HG03025 (cell line): ENCODE data around the gene PCYT2.

Source experiments
- ATAC-seq: cut with Tn5 transposase; IDR thresholded peaks from one replicate; pipeline ENCODE4 v1.9.1; 2021; ENCODE audit warnings: mild to moderate bottlenecking, moderate library complexity; ENCODE audit not compliant: unreplicated experiment, low FRiP score

The PCYT2 gene

DNA sequence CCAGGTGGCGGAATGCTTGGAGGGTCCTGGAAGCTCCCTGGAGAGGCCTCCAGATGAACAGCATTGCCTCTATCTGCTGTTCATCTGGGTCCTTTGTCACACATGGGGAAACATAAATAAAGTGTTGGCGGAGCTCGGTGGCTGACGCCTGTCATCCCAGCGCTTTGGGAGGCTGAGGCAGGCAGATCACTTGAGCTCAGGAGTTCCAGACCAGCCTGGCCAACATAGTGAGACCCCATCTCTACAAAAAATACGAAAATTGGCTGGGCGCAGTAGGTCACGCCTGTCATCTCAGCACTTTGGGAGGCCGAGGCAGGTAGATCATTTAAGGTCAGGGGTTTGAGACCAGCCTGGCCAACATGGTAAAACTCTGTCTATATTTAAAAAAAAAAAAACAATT is 33.7 kb upstream of the PCYT2 start:
- no peak for ATAC-seq

DNA sequence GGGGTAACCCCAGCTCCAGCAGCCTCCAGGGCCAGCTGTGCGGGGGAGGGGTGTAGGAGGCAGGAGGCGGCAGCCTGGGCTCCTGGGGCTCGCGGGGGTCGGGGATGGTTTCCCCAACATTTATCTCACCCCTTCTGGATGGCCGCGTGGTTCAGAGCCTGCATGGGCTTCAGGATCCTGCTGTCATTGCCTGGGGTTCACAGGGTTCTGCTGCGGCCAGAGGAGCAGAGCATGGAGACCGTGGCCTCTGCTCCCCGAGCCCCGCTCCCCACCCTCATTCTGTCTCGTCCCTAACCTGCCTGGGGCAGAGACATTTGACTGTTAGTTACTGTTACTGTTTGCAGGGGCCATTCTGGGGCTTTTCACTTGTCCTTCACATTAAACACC is 31.0 kb upstream of the PCYT2 start:
- no peak for ATAC-seq

DNA sequence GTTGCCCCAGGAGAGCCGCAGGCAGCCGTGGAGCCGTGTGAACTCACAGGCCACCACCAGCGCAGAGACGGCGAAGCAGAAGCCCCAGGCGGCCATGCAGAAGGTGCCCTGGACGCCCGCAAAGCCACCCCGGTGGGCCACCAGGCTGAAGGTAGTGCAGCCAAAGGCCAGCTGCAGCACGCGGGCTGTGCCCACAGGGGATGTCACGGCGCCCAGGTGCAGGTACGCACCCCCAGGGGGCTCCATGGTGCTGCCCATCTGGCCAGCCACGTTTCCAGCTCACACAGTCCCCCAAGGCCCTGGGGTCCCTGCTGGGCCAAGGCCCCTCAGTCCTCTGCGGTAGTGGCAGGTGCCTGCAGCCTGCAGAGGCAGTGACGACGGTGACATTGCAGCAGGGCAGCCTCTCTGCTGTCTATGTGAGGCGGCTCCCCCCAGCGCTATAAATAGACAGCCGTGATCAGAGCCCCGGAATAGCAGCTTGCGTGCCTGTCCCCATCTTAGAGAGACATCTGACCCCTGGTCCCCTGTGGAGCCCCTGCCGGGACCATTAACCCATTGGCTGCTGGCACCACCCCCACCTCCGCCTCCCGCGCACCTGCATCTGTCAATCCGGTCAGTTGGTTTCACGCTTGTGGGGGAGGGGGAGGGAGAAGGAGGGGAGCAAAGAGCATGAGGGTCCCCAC is 30.4 kb upstream of the PCYT2 start:
- ATAC-seq: no peak

DNA sequence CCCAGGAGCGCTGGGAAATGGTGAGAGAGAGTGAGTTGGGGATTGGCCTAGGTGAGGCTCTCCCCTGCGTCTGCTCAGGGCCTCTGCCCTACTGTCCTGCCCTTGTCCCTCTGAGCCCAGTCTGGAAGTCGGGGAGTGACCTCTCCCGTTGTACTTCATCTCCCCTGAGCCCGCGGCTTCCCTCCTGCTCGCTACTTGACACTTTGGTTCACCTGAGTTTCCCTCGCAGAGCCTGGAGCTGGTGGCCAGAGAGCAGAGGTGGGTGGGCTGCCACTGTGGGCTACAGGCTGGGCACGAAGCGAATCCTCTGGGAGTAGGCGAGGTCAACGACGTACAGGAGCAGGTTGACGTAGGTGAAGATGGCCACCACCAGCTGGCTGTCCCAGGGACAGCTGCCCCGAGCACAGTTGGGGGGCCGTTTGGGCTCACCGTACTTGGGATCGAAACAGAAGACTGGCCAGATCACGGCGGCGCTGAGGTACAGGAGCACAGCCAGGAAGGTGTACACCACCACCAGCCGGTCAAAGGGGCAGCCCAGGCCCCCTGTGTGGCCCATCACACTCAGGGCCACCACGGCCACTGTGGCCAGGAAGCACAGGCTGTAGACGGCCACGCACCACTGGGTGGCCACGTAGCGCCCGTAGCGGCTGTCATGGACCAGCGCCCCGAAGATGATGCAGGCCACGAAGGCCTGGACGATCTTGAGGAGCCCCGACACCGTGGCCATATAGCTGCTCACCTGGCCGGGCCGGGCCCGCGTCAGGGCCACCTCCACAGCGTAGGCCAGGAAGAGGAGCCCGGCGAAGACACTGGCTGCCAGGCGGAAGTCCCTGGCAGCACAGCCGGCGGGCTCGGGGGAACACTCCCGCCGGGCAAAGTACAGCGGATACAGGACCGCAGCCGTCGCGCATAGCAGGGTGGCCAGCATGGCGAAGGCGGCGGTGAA is 29.6 kb upstream of the PCYT2 start:
- ATAC-seq: no peak

DNA sequence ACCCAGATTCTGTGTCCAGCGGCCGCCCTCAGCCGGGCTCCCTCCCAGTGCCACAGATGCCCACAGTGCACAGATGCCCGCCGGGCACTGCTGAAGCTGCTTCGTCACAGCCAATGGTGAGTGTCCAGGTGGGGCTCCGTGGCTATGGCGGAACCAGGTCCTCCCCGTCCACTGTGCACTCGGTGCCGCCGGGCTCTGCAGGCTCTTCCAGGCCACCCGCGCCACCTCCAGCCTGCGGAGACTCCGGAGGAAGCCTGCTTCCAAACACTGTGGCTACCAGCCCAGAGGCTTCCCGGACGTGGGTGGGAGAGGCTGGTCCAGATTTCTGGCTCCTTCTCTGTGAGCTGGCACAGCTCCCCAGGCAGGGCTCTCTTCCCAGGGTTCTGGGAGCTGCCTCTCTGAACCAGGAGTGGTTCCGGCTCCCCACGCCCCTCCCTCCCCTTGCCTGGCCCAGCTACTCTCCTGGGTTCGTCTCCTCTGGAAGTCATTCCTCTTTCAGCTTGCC is 28.7 kb upstream of the PCYT2 start:
- ATAC-seq: no peak

DNA sequence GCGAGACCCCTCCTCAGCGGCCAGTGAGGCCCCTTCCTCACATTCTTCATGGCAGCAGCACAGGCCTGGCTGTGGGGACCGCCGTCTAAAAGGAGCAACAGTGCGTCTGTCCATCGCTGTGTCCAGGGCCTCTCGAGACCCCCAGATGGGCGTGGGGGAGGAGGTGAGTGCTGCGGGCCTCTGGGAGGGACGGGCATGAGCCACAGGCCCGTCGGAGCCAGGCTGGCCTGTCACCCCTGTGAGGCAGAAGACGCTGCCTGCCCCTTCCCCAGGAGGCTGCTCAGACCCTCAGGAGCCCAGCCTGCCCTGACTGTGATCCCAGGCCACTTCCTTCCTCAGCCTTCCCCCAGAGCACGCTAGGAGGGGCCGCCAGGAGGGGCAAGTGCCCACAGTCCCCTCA is 28.0 kb upstream of the PCYT2 start:
- no peak for ATAC-seq

DNA sequence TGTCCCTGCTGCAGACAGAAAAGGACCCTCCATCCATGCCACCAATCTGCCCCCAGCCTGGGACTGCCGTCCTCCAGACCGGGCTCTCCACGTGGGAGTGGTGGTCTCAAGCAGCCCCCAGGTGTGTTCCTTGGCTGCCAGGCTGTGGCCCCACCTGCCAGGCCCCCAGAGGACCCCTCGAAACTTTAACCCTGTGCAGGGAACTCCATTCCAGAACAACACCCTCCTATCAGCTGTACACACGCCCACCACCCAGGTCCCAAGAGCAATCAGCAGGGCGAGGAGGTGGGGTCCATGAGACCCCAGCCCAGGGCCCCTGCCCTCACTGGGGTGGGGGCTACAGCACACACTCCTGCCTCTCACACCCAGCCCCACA is 24.5 kb upstream of the PCYT2 start:
- ATAC-seq: no peak

DNA sequence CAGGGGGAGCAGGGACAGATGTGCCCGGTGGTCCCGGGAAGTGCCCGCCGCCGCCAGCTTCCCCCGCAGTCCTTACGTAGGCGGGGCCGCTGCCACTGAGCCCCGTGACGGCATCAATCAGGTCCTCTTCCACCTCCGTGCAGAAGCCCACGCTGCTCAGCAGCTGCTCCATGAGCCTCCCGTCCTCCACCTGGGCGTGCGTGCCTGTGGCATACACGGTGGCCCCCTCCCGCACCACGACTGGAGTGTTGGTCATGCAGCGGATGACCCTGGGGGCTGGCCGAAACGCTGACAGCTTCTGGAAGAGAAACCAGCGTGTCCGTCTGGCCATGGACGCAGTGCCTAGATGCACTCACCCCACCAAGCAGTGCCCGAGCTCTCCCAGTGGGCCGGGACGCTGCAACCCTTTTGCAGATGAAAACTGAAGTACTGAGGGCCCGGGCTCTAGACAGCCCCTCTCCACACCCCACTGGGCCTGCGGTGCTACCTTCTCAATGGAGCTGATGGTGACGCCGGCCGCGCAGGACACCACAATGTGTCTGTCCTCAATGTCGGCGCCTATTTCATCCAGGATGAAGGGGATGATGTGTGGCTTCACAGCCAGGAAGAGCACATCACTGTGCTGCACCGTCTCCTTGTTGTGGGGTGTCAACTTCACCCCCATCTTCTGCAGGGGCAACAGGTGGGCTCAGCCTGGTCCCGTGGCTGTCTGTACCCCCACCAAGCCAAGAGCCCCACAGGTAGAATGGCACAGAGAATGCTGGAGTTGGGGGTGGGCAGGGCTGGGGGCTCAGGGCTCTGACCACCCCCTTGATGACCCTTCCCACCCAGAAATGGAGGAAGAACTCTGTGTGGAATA is 23.9 kb upstream of the PCYT2 start:
- ATAC-seq: no peak

DNA sequence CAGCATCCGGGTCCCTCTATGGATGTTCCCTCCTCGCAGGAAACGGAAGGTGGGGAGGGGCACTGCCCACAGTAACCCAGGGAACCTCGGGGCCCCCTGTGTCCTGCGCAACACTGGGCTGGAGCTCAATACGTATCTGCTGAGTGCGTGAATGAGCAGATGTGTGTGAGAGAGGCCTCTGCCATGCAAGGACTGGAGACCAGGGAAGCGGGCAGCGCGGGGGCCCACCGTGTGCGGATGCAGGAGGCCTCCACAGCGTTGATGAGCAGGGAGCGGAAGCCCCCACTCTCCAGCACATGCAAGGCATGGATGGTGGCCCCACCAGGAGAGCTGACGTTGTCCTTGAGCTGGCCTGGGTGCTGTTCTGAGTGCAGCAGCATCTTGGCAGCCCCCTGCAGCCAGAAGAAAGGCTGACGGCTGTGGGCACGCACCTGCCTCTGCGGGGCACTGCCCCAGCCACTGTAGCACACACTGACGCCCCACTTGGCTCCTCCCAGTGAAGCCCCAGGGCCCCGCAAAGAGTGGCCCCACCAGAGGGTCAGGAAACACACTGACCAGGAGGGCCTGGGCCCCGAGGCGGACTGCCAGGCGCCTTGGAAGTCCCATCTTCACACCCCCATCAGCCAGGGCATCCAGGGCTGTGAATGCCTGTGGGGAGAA is 23.0 kb upstream of the PCYT2 start:
- no peak for ATAC-seq

DNA sequence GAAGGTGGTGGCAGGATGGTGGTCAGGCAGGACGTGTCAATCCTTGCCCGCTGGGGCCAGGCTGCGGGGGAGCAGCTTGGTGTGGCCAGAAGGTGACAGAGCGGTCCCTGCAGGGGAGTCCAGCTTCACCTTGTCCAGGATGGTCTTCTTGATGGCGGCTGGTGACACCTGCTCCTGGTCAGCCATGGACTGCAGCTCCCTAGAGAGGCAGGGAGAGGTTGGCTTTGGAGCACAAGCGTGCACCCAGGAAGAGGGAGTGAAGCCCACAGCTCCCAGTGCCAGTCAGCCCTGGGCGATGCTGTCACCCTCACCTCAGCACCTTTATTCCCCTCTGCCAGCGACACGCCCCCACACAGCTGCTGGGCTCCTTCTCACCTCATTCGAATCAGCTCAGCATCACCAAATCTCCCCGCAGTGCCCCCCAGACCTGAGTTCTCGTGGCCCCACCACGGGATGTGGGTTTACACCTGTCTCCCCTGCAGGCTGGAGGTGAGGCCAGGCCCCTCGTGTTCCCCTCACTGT is 22.0 kb upstream of the PCYT2 start:
- no peak for ATAC-seq

DNA sequence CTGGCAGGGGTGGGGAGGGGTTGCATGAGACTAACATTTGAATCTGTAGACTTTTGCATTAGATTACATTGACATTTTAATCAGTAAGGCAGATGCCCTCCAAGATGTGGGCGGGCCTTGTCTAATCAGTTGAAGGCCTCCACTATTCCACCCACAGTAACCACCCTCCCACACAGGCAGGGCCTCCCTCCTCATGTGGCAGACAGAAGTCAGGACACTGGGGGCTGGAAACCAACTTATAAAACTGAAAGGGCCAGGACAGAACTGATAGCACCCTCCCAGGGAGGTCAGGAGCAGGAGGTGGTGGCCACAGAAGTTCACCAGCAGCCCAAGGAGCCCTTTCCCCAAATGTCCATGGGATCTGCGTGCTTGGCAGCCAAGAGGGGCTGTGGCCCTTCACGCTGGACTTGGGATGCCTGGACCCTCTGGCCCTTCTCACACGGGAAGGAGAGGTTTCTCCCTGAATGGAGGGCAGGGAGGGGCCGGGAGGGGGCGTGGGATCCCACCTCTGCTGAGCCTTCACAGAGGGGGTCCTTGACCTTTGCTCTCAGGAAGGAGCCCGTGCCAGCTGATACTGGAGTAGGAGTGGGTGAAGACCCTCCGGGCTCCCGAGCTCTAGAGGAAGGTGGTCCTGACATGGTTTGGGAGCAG is 21.3 kb upstream of the PCYT2 start:
- no peak for ATAC-seq

DNA sequence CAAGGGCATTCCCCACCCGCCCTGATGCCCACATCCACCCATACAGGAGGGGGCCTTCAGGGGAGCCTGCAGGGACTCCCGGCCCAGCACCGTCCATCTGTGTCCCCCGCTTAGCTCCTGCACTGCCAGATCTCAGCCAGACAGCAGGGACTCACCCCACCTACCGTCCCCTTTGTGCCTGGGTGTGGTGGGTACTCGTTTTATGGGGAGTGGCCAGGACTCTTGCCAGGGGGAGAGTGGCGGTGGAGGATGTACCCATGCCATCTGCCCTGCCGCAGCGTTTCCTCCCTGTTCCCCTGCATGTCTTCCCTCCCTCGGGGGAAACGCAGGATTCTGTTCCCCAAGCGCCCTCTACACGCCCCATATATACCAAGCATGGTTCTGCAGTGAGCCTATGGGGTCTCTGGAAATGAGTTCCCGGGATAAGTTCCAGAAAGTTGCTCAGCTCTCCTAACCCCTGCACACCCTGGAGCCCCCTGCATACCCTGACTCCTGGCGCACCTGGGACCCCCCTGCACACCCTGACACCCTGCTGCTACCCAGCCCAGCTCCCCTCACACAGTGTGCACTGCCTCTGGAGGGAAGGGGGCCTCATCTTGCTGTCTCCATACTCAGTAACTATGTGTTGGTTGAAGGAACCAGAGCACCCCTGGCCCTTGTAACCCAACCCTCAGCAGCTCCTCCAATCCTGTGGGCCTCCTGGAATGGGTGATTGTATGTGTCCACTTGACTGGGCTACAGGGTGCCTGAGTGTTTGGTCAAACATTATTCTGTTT is 20.5 kb upstream of the PCYT2 start:
- no peak for ATAC-seq

DNA sequence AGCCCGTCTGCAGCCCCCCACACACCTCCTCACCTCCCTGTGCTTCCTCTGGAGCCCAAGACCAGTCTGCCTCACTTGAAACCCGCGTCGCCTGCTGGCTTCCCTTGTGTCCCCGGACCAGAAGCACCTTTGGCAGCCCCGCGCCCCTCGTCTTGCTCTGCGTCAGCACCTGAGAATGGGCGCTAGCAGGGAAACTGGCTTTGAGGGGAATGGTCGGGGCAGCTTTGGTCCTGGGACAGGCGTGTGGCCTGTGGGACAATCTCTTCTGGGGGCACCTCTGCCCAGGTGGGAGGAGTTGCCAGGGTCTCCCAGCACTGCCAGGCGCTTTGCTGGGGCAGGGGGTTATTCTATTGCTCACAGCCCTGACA is 20.0 kb upstream of the PCYT2 start:
- no peak for ATAC-seq

DNA sequence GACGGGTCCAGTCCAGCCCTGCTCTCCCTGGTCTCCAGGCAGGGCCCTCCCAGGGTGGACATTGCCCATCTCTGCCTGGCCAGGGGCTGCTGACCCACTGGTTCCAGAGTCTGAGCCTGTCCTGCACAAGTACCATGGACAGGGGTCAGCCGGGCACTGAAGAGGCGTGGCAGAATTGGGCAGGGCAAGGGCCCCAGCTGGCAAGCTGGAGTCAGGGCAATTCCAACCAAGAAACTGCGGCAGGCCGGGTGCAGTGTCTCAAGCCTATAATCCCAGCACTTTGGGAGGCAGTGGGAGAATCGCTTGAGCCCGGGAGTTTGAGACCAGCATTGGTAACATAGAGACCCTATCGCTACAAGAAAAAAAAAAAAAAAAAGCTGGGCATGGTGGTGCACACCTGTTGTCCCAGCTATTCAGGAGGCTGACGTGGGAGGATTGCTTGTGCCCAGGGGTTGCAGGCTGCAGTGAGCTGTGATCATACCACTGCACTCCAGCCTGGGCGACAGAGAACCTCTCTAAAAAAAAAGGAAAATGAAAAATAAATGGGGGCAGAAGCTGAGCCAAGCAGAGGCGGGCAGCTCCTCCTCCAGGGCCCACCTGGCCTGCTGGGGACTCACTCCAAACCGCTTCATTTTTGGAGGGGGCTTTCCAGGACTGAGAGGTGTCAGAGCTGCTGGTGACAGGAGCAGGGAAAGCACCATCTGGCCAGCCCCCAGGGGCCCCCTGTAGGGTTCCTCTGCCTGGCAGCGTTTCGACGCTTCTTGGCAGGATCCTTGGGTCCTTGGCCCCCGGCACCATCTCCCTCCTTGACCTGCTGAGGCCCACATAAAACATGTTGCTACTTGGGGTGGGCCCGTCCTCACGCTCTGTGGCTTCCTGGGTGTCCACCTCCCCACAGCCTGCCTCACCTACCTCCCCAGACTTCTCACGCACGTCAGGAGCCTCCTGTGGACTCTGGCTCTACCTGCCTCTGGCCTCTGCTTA is 19.2 kb upstream of the PCYT2 start:
- ATAC-seq: no peak

DNA sequence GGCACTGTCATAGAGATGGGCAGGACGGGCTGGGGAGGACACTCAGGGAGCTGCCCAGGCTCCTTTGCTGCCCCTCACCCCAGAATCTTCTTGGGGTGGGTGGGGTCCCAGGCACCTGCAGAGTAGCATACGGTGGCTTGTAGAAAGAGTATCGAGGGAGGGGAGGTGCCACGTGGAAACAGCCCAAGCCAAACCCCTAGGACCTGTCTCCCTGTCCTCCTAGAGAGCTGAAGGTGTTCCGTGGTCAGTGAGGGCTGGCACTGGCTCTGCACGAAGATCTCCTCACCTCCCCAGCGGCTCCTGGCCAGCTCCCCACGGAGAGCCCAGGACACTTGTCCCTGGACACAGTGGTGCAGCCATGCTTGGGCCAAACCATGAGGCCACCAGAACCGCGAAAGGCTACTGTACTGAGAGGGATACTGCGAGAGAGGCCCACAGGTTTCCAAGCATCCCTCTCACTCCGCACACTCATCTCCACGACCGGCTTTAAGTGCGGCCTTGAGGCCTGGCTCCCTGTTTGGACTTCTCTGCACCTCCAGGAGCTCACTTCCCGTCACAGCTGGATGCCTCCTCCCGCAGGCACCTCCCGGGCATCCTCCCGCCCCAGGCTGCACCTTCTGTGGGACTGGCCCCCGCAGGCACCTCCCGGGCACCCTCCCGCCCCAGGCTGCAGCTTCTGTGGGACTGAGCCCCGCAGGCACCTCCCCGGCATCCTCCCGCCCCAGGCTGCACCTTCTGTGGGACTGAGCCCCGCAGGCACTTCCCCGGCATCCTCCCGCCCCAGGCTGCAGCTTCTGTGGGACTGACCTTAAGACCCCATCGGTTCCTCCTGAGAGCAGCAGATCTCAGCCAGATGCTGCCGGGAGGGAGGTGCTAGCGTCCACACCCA is 18.3 kb upstream of the PCYT2 start:
- no peak for ATAC-seq

DNA sequence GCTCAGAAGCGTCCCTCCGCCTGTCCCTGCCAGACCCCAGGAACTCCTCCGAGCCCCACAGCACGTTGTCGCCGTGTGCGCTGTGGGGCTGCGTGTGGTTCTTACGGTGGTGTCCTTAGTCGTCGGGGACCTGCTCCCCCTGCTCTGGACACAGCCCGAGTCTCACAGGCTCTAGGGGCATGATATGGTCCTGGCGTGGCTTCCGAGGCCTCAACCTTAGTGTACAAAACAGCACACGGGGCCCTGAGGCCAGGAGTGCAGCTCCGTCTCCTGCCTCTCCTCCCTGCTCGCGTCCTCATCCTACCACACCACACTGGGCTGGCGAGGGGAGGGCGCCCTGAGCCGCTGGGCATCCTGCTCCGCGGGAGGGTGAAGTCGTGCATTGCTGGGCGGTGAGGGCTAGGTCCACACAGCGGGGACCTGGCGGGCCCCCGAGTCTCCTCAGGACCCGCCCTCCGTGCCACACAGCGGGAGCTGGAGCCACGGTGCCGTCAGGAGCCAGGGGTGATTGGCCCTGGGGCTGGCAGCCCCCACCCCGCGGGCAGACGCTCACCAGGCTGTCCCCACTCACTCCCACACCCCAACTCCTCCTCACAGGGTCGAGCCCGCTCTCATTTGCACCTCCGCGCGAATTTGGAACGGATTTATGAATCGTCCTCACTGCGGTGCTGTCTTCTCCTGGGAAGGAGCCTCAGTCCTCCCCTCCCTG is 17.5 kb upstream of the PCYT2 start:
- no peak for ATAC-seq
